Glomerular visceral epithelial cell (primary cell): Measurements from ENCODE around the gene VASN.
"Not testable (repeated sequence)": the region's sequence is repeated elsewhere in the genome, so short reads cannot be mapped to it uniquely, and the experiment has no call there.

Source experiments
- DNase-seq: peaks from one replicate; pipeline ENCODE4 v3.0.0-alpha.2; 2016; ENCODE audit errors: extremely low spot score

VASN gene

DNA sequence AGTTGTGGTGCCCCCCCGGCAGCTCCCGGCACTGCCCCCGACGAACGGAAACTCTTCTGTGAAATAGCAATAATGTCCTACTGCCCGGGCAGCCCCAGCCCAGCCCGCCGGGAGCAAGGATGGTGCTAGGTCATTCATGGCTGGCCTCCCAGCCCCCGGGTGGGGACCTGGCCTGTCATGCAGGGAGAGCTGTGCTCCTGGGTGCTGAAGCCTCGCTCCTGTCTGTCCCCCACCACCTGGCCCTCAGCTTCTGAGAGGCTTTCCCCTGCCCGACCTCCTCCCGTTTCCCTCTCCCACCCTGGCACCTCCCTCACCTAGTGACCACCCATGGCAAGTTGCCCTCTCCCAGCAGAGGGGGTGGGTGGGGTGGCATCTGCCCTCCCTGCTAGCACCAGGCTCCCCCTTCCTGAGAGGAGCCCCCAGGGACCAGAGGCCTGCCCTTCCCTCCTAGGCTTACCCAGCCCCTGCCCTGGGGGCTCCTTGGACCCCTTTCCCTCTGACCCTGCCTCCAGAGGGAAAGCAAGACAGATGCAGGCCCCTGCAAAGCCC, 34.0 kb upstream of the VASN start:
- no peak for DNase-seq

DNA sequence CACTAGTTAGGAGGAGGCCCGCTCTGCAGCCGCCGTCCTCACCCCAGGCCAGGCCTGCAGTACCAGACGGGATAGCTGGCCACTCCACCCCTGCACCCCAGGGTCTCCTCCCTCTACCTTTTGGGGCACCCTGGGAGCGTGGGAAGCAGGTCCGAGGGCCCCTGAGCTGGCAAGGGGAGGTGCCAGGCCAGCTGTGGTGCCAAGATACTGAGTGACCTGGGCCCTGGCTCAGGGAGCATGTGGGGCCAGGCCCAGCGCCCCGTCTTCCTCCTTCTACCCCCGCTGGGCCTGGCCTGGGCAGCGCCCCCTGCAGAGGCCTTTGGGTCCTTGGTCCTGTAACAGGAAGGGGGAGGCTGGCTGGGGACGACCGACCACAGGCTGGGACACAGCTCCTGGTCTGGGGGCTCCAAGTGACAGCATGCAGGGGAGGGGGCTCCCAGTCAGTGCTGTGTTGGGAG, 33.5 kb upstream of the VASN start:
- no peak for DNase-seq

DNA sequence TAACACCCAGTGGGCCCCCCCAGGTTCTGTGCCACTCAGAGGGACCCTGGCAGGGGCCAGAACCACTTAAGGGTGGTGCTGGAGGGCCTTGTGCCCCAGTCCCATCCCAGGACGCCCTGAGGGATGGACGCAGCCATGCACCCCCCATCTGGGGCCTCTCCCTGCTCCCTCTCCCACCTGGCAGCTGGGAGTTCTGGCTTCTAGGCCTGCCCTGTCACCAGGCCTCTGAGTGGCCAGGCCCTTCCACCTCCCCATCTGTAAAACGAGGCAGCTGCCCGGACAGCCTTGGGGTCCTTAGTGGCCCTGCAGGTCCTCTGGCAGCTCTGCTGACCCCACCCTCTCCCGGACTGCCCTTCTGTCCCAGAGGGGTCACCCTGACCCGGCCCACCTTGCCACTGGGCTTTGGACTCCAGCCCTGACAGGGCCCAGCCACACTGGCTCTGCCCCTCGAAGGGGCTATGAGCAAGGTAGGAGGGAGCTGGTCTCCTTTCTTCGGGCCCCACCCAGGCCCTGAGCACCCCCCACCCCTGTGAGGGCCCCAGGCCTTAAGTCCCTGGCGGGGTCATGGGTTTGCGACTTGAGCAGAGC, 32.8 kb upstream of the VASN start:
- no peak for DNase-seq

DNA sequence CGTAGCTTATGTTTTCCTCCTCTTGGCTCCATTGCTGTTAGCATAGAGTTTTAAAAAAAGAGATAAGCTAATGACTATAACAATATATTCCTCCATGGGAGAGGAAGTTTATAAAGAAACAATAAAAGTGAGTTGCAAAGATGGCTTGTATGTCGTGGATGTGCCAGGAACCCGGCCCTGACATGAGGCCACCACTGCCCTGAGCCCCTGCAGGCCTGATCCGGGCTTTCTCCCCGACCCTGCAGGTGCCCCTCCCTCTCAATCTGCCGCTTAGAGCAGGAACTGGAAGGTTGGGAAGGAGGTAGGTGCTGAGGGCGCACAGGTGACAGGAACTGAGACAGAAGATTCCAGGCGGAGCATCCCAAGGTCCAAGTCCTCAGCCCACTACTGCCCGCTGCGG, 32.2 kb upstream of the VASN start:
- no peak for DNase-seq

DNA sequence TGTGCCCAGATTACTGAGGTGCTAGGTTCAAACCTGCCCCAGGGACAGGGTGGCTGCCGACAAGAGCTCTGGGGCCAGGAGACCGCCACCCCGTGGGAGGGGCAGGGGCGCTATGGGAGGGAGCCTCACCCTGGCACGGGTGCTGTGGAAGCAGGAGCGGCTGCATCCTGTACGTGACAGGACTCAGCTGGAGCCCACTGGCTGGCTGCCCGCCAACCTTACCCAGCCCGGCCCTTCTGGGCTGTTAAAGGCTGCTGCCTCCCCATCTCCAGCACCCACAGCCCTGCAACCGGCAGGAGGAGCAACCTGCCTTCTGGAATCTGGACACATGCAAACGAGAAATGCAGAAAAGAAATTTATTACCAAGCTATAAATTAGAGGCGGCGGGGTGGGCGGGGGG, 31.7 kb upstream of the VASN start:
- DNase-seq = peak; percentile 38

DNA sequence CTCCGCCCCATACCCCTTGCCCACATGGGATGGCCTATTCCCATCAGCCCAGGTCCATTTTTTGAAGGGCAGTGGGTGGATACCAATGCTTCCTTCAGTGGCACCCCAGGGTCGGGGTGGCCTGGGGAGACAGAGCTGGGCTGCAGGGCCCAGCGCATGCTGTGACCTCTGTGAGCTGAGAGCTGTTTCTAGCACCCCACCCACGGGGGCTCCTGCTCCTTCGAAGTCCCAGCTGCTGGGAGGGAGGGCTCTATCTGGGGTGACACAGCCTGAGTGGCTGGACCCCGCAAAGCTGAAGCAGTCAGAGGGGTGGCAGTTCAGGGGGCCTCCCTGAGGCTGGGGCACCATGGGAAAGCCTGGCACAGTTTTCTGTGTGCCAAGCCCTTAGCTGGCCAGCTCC, 31.2 kb upstream of the VASN start:
- no peak for DNase-seq

DNA sequence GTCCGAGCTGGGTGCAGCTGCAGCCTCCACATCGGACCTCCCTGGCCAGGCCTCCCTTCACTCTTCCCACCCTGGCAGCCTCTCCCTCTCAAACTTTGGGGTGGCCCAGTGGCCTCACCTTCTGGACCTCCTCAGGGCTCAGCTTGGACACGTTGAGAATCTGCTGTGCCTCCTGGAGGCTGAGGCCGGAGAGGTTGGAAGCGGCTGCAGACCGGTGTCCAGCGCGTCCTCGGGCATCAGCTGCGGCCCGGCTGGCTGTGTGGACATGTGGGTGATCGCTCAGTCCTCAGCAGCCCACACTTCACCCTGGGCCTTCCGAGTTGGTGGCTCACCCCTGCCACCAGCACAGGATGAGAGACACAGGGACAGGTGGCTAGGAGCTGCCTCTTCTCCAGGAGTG, 30.4 kb upstream of the VASN start:
- no peak for DNase-seq

DNA sequence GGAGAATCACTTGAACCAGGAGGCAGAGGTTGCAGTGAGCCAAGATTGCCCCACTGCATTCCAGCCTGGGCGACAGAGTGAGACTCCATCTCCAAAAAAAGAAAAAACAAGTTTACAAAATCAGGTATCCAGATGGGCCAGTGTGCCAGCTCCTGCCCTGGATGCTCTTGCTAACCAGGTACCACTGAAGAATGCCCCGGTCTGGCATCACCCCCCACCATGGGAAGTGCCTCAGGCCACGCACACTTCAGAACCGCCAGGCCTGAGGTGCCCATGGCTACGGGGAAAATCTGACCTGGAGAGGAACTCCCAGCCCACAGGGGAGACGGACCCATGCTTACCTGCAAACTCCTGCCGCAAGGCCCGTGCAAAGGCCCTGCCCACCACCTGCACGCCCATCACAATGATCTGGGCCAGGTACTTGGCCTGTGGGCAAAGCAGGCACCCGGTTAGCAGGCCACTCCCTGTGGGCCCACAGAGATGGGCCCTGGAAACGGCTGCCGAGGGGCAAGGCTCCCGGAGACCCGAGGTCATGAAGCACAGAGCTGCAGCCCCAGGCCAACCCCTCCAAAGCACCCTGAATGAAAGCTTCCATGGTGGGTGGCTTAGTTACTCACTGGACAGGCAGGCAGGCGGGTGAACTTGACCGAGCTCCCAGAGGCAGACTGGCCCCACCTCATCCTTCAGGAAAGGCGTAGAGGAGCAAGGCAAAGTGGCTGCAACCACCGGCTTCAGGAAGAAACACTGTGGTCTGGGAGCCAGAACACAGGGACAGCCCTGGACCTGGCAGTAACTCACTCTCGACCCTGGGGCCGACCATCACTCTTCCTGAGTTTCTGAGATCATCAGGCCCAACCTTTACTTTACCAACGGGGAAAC, 28.5 kb upstream of the VASN start:
- no peak for DNase-seq

DNA sequence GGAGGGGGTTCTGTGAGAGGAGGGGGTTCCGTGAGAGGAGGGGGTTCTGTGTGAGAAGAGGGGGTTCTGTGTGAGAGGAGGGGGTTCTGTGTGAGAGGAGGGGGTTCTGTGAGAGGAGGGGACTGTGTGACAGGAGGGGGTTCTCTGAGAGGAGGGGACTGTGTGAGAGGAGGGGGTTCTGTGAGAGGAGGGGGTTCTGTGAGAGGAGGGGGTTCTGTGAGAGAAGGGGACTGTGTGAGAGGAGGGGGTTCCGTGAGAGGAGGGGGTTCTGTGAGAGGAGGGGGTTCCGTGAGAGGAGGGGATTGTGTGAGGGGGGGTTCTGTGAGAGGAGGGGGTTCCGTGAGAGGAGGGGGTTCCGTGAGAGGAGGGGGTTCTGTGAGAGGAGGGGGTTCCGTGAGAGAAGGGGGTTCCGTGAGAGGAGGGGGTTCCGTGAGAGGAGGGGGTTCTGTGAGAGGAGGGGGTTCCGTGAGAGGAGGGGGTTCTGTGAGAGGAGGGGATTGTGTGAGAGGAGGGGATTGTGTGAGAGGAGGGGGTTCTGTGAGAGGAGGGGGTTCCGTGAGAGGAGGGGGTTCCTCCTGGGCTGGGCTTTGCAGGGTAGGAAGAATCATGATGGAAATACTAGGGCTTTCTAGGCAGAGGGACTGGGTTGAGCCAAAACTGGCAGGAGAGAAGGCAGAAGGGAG, 27.2 kb upstream of the VASN start:
- DNase-seq = not testable (repeated sequence)

DNA sequence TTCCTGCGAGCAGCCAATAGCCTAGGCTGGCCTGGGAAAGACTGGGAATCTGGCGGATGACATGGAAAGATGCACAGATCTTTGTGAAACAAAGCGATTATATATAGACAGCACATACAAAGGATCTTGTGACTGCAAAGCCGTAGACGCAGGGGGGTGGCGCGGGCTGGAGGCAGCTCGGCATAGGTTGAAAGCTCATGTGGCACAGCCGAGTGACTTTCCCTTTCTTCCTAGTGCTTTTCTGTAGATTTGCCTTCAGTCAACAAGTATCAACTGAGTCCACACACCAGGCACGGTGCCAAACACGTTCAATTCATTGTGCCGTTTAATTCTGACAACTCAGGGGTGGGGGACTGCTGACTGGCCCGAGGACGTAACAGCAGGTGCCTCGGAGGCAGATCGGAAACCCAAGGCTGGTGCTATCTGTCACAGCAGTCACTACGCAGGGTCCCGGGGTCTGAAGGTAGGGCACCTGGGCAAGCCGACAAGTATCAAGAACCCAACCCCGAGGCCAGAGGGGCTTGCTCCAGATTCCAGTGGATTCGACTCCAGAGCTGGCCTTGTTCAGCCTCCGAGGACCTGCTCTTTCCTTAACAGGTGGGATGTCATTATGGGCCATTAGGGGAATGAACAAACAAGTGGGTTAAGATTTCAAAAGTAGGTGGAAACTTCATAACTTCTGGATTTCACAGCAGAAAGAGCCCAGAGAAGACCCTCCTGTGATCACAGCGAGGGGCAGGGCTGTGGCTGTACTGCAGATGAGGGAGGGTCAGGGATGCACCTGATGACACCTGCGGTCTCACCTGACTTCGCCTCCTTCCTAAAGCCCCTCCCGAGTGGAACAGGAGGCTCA, 26.4 kb upstream of the VASN start:
- no peak for DNase-seq

DNA sequence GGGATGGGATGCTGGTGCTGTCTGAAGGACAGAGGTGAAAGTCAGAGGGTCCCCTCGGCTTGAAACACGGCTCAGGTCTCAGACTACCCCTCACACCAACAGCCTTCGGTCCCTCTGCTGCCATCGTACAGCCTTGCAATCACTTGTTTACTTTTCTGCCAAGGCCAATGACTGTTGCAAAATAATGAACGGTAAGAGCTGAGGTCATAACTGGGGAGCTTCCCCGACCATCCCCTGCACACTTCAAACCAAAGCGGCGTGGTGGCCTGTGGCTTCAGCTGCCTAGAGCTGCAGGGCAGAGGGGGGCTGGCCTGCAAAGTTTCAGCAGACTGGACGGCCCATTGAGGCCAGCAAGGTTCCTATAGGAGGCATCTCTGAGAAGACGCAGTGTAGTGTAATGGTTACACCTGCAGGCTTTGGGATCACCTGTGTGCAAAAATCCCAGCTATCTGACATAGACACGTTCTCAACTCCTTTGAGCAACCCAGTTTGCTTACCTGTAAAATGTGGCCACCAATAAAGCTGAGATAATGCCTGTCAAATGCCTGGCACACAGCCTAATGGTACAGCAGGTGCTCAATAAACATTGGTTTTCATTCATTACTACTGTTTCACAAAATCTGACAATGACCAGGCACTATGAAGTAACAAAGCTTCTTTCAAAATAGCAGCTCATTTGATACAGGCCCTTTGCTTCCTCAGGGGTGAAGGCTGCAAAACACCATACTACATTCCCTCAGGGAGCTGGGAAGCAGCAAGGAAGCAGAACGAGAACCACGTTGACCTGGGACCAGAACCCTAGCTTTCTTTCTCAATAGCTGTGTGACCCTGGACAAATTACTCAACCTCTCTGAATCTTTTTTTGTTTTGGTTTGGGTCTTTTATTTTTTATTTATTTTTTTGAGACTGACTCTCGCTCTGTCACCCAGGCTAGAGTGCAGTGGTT, 25.5 kb upstream of the VASN start:
- DNase-seq = no peak

DNA sequence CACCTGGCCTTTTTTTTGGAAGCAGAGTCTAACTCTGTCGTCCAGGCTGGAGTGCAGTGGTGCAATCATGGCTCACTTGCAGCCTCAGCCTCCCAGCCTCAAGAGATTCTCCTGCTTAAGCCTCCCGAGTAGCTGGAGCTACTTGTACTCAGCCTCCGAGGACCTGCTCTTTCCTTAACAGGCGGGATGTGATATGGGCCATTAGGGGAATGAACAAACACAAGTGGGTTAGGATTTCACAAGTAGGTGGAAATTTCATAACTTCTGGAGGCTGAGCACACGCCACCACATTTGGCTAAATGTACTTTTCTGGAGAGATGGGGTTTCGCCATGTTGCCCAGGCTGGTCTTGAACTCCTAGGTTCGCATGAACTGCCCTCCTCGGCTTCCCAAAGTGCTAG, 24.6 kb upstream of the VASN start:
- no peak for DNase-seq

DNA sequence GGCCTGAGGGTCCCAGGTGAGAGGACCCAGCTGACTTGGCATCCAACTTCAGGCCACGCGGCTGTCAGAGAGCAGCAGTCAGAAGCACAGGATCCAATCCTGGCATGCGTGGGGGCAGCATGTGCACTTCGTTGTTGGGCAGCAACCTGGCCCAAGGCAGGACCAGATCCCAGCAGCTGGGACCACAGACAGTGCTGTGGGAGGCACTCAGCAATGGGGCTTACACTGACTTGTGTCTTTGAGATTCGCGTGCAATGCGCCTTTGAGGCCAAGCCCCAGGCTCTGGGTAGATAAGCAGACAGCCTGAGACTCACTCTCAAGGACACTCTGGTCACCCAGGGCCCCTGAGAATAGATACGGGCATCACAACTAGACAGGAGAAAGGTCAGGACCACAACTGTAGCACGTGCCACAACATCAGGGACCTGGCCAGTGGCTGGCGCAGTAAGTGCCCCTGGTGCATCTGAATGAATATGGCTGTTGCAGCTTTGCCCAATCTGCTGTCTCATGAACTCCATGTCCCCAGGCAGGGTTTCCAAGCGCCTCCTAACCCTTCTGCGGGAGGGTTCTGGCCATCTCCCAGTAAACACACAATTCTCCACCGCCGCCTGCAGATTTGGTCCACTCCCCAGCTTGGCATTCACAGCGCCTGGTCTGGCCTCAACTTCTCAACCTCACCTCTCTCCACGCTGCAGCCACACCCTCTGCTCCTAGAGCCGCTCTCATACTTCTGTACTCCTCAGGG, 23.7 kb upstream of the VASN start:
- DNase-seq = no peak

DNA sequence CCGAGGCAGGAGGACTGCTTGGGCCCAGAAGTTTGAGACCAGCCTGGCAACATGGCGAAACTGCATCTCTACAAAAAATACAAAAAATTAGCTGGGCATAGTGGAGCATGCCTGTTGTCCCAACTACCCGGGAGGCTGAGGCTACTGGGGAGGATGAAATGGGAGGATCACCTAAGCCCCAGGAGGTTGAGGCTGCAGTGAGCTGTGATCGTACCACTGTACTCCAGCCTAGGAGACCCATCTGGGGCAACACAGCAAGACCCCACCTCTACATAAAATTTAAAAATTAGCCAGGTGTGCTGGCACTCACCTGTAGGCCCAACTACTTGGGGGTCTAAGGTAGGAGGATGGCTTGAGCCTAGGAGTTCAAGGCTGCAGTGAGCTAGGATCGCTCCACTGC, 22.3 kb upstream of the VASN start:
- DNase-seq = no peak

DNA sequence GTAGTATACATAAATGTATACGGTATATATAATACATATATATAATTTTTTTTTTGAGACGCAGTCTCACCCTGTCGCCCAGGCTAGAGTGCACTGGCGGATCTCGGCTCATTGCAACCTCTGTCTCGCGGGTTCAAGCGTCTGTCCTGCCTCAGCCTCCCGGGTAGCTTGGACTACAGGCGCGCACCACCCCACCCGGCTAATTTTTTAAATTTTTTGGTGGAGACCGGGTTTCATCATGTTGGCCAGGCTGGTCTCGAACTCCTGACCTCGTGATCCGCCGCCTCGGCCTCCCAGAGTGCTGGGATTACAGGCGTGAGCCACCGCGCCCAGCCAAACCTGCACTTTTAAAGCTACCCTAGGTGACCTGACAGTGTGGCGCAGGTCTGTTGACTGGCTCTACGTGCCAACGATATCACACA, 21.3 kb upstream of the VASN start:
- DNase-seq = no peak

DNA sequence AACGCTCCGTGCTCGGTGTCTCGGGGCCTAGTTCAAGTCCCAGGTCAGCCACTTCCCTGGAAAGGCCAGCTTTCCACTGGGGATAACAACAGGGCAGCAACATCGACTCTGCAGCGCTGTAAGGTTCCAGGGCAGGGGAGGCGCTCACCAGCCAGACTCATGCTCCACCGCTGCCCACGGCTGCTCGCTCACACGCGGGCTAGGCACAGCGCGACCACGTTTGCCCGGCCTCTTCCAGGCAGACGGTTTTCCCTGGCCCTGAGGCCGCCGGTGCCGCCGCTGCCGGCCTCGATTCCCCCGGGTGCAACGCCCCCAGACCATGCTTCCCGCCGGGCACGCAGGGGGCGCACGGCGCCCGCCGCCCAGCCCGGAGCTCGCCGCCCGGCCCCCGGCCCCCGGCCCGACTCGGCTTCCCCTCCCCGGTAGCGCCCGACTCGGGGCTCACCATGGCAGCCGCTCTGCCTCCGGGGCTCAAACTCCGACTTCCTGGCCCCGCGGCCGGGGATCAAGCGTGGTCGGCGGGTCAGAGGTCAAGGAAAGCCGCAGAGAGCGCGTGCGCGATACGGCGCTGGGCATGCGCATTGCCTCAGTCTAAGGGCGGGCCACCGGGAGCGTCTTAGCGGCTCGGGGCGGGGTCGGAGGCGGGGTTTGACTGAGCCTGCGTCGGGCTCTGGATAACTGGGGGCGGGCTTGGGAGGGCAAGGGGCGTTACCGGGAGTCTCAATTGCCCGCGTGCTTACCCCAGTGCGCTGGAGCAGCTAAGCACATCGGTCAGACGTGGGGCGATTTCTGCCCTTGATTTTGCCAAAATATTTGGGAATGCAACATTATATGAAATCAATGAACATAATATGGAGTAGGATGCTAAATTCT, 20.6 kb upstream of the VASN start, which contains the start of gene PAM16:
TSS of gene PAM16 (minus strand) at position 535 of the 873 bp plus-strand sequence. CDS start at position 448, 87 bp downstream.
- DNase-seq = peak; percentile 95

DNA sequence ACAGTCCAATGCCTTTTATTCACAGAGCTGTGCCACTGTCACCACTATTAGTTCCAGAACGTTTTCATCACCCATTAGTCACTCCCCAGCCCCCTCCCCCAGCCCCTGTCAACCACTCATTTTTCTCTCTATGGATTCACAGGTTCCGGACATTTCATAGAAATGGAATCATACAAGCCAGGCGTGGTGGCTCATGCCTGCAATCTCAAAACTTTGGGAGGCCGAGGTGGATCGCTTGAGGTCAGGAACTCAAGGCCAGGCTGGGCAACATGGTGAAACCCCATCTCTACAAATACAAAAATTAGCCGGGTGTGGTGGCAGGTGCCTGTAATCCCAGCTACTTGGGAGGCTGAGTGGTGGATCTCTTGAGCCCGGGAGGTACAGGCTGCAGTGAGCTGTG, 19.8 kb upstream of the VASN start:
- no peak for DNase-seq

DNA sequence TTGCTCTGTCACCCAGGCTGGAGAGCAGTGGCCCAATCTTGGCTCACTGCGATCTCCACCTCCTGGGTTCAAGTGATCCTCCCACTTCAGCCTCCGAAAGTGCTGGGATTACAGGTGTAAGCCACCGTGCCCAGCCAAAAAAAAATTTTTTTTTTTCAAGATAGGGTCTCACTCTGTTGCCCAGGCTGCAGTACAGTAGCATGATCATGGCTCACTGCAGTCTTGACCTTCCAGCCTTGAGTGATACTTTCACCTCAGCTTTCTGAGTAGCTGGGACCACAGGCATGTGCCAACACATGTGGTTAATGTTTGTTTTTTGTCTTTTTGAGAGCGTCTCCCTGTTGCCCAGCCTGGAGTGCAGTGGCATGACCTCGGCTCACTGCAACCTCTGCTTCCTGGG, 18.8 kb upstream of the VASN start:
- no peak for DNase-seq

DNA sequence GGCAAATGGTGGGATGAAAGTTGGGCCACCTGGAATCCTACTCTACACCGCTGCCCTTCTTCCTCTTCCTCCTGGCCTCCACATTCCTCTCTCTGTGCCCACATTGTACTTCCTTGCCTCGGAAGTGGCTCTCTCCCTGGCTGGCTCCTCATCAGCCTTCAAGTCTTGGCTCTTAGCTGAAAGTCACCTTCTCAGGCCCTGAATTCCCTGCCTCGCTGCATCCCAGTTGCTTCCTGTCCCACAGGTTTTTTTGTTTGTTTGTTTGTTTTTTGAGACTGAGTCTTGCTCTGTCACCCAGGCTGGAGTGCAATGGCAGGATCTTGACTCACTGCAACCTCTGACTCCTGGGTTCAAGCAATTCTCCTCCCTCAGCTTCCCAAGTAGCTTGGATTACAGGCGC, 18.0 kb upstream of the VASN start:
- DNase-seq = no peak
